OCI-LY3 (cell line): ENCODE results near the gene MAML2.

ENCODE experiments used
- CTCF ChIP-seq: fragments of 200-600, 300-600 bp; sonication (generic); IDR thresholded peaks from 2 replicates; pipeline ENCODE4 v1.5.1; 2014; ENCODE audit warnings: antibody characterized with exemption, low read length, low read depth
- EZH2phosphoT487 ChIP-seq: fragments of 200-600 bp; shearing (Covaris generic); IDR thresholded peaks from 2 replicates; pipeline ENCODE4 v1.6.1; 2018; ENCODE audit warnings: antibody characterized with exemption, mixed run types, low read depth

DNA sequence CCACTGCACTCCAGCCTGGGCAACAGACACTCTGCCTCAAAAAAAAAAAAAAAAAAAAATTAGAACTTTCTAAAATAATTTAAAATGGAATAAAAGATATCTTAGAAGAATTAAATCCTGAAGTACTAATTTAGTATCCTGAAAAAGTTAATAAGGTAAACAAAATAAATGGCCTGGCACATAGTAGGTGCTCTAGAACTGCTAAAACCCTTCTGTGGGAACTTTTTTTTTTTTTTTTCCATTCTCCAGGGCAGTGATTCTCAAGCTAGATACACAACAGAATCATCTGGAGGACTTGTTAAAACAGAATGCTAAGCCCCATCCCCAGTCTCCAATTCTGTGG is 65.3 kb downstream of the MAML2 start:
- TF ChIP-seq CTCF (no peak), EZH2phosphoT487 (no peak)
